GM19452 (cell line): ENCODE data around the gene CLCN3.
"Not testable (repeated sequence)": the region's sequence is repeated elsewhere in the genome, so short reads cannot be mapped to it uniquely, and the experiment has no call there.

Source experiments
- ATAC-seq: cut with Tn5 transposase; IDR thresholded peaks from one replicate; pipeline ENCODE4 v1.9.1; 2021; ENCODE audit not compliant: unreplicated experiment

The CLCN3 gene

DNA sequence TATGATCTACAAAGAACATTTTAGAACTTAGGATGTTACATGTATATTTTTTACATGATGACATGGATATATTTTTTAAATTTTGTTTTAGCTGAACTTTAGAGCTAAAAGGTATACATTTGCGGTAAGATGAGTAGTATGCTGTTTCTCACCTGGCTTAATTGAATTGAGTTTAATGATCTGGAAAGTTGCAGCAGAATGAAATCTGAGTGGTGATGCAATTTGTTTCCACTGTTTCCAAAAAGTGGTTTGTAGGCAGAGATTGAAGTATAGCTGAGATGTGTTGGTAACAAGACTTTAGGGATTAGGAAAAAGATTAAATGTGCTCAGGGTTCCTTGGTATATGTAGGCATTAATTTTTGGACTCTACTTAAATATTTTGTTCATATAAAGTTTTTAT is 69.3 kb downstream of the CLCN3 start:
- no peak for ATAC-seq

GRCh38 chr4:169690787-169691186 is 70.4 kb downstream of the CLCN3 start:
- no peak for ATAC-seq

DNA sequence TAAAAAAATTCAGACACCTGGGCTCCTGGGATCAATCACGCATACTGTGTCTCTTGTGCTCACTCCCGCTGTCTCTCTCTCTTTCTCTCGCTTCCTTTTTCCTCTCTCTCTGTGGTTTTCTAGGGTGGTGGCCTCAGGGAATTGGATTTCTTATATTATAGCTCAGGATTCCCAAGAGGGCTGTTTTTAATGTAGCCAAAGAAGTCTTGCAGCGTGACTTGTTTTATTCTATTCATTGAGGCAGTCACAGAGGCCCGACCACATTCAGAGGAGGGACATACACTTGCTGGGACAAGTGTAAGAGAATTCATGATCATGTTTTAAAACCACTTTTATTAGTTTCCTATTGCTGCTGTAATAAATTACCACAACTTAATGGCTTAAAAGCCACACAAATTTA is 78.0 kb downstream of the CLCN3 start:
- no peak for ATAC-seq

- no peak for ATAC-seq
These were observed 87.7 kb downstream of the CLCN3 start for GRCh38 chr4:169707958-169708643.

GRCh38 chr4:169715826-169716225 is 95.4 kb downstream of the CLCN3 start:
- ATAC-seq: no peak

- no peak for ATAC-seq
These were observed 96.3 kb downstream of the CLCN3 start for GRCh38 chr4:169716677-169717076.

DNA sequence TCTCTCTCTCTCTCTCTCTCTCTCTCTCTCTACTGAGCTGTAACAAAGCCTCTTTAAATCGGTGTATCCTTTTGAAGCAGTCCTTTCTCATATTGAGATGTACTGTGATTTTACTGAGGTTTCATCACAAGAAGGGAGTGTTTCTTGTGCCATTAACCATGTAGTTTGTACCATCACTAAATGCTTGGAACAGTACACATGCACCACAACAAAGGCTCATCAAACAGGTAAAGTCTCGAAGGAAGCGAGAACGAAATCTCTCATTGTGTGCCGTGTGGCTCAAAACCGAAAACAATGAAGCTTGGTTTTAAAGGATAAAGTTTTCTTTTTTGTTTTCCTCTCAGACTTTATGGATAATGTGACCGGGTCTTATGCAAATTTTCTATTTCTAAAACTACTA is 100.2 kb downstream of the CLCN3 start:
- ATAC-seq: no peak

DNA sequence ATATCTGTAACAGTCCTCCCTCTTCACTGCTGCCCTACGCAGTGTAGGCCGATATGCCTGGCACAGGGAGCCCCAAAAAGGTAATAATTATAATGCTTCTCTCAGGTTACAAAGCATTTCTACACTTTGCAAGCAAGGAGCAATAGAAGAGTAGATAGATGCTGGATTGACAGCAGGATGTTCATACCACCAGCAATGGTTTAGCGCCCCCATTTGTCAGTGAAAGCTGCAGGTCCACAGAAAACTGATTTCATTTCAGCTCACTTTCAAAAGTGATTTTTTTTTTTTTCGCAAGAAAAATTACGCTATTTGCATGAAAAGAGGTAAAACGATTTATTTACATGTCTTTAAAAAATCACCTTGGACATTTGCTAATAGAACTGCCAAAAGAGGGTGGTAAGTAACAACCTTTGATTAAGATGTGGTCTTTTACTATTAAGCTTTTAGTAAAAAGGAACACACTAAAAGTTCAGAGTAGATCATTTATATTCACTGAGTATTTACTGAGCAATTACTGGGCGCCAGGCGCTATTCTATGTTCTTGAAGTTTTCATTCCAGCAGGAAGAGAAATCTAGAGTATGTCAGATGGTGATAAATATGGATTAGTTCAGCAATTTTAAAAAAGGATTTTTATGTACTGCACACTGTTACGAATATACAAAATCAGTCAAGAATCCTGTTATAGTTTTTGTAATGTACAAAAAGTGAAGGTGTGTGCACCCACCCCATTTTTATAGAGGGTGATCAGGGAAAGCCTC is 103.0 kb downstream of the CLCN3 start:
- no peak for ATAC-seq

DNA sequence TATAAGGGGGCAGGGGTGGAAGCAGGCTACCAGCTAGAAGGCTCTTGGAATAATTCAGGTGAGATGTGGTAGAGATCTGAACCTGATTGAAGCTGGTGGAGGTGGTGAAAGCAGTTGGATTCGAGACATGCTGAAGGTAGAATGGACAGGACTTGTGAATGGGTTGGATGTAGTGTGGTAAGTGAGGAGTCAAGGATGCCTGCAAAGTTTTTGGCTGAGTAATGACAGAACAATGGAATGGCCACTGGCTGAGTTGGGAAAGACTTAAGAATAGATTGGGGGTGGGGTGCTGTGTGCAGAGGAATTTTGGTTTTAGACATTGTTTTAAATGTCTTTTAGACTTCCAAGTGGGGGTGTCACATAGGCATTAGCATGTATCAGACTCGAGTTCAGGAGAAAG is 103.9 kb downstream of the CLCN3 start:
- ATAC-seq: no peak

- ATAC-seq: no peak
These were observed 107.2 kb downstream of the CLCN3 start for GRCh38 chr4:169727616-169728015.

DNA sequence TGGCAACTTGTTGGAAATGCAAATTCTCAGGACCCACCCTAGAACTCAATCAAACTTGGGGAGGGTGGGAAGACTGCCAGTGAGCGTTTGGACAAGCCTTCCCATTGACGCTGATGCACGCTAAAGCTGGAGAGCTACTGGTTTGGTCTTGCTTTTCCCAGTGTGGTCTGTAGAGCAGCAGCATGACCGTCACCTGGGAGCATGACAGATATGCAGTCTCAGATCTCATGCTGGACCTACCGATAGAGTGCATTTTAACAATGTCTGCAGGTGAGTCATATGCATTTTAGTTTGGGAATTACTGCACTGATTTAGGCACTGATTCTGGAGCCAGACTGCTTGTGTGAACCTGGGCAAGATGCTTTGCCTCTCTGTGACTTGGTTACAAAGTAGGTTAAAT is 110.2 kb downstream of the CLCN3 start:
- ATAC-seq: no peak

GRCh38 chr4:169738604-169739003 is 118.2 kb downstream of the CLCN3 start:
- ATAC-seq: not testable (repeated sequence)

DNA sequence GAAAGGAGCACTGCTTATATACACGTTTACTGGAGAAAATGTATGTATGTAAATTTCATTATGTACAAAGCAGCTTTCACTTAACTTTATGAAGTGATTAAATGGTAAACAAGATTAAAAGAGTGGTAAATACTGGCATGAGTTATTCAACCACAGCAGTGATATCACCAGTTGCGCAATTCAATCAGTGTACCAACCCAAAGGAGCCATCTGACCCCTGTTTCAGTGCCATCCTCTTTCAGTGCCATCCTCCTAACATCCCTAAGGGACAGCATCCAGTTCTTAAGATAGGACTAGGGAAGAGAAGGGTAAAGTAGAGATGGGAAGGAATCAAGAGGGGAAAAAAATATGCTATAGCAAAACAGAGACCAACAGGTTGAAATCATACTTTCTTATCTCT is 121.2 kb downstream of the CLCN3 start:
- no peak for ATAC-seq

DNA sequence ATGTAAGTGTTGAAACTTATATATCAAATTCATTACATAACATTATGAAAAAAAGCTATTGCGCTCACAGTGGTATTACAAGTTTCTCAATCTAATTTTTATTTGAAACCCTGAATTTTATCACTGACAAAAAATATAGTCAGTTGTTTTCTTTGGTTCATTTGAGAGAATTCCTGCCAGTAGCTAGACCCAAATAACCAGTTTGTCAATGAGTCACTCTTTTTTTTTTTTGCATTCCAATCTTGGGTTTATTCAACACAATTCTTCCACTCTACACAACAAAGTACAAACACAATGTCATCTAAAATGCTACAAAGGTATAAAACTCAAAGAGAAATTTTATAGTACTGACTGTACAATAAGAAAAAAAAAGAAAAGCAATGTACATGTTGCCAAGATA is 124.2 kb downstream of the CLCN3 start:
- ATAC-seq: no peak

- no peak for ATAC-seq
These were observed 124.9 kb downstream of the CLCN3 start for GRCh38 chr4:169745291-169745690.

DNA sequence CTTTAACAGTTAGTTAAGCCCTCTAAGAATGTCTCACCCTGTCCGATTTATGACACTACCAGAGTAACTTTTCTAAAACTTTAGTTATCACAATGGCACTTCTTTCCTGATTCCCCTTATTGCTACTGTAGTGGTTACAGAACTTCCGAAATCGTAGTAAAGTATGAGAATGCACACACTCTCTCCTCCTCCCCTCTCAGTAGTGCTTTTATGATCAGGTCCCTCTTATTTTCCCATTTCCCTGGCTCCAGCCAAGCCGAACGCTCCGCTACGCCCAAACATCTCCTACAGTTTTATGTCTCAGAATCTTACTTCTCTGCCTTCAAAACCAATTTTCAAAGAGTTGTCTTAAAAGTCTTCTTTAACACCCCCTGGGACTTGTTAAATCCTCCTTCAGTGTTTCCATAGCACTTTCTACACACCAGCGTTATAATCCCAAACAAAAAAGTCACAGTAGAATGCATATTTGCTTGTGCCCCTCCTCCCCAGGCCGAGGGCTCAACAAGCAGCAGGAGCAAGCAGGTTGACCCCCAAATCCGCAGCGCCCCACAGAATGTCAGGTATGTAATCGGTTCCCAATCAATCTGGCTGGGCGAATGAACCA is 136.7 kb downstream of the CLCN3 start:
- peak; percentile 12 for ATAC-seq

GRCh38 chr4:169757575-169758184 is 137.3 kb downstream of the CLCN3 start, which contains the start of gene HPF1:
TSS of gene HPF1 (minus strand) at chr4:169757944. CDS start at chr4:169757877, 67 bp downstream.
- ATAC-seq: peak; percentile 97

- ATAC-seq: no peak
These were observed 138.1 kb downstream of the CLCN3 start for GRCh38 chr4:169758401-169758962.

GRCh38 chr4:169761846-169762245 is 141.5 kb downstream of the CLCN3 start:
- ATAC-seq: no peak

- ATAC-seq: no peak
These were observed 145.5 kb downstream of the CLCN3 start for GRCh38 chr4:169765835-169766234.

DNA sequence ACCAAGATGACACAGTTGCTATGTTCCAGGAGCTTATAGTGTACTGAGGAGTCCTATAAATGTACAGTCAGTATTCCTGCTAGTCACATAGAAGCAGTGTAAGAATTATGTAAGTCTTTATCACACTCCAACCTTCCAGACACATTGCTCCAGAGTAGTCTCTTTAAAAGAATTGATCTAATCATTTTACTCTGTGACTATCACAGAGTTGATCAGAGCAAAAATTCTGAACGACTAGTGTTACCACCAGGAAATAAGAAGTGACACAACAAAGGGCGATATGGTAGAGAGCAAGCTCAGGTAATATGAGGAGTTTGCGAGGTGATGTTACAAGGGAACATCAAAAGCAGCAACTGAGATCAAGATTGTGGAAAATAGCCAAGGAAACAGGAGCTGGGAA is 146.4 kb downstream of the CLCN3 start:
- no peak for ATAC-seq
